Peyer's patch (tissue), 4 donors: Measurements from ENCODE around the gene SLC39A11.

Experiments used
- CTCF ChIP-seq, 6 experiments: fragments of 450-650 bp in 4 of 6; fragments of 200-600 bp in 2 of 6; sonication (generic) in 1 of 6; IDR thresholded peaks; one replicate each; pipeline ENCODE4 v1.5.1; 2017 to 2019; ENCODE audit warnings: antibody characterized with exemption in 6 of 6, mild to moderate bottlenecking in 3 of 6, moderate library complexity in 1 of 6
- POLR2A ChIP-seq, 2 donors: fragments of 450-650 bp; IDR thresholded peaks; one replicate each; pipeline ENCODE4 v1.5.1; 2017; ENCODE audit warnings: antibody characterized with exemption in 2 of 2, mild to moderate bottlenecking in 2 of 2, moderate library complexity in 2 of 2

- TF ChIP-seq CTCF (IDR thresholded peaks at IDR 0.05) (no peak), POLR2A (IDR thresholded peaks at IDR 0.05) (no peak)
Observed at GRCh38 chr17:72792771-72793170, 299.7 kb downstream of the SLC39A11 start.
